ENCODE results near the gene YBX3. TPM values are rescaled to one million over a fixed set of nuclear protein-coding genes. Genes with fewer than 3 reads are reported as not detected.

YBX3 gene
- total and polyA plus RNA-seq, 2 donors (not counting 1 experiment from before 2014, with no cell fraction given): 60.8 to 191 TPM

DNA sequence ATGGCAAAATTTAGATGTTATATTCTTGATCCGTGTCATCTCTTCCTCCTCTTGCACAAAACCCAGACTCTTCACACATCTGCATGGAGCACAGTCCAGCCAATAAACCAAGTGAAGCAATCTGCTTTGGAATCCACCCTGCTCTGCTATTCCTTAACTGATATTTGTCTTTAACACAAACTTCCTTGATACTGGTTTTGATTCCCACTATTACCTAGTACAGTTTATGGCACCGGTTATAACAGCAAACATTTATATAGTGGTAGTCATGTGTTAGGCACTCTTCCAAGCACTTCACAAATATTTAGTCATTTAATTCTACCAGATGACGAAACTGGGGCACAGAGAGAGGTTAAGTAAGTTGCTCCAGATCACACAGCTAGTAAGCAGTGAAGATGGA, 61.8 kb downstream of the YBX3 start:
- H4K20me1 ChIP-seq (ENCODE audit: control insufficient read depth, insufficient read depth, low read length, poor library complexity, severe bottlenecking): no peaks in the 10 kb centered on the region
- no peak overlapping the region for H3K9ac ChIP-seq (ENCODE audit: low read length)
- H3K27ac ChIP-seq (ENCODE audit: low read length in 2 of 2): no peak overlapping the region
- no peaks in the 10 kb centered on the region for H3K4me1 ChIP-seq (ENCODE audit: control insufficient read depth in 2 of 2, insufficient read depth in 2 of 2, low read length in 2 of 2)
- DNase-seq (no peak), ATAC-seq (ENCODE audit: low read depth) (no peak)
- Mint-ChIP-seq H3K4me1 (no peaks in the 10 kb centered on the region), H3K27ac (no peak overlapping the region), H3K27me3 (peaks cover 18% of the 10 kb centered on the region), H3K4me3 (no peak overlapping the region), H3K9me3 (ENCODE audit: insufficient read depth) (peaks cover 2% of the 10 kb centered on the region)
- no peak overlapping the region for H3K4me3 ChIP-seq (ENCODE audit: control extremely low read depth in 1 of 5, extremely low read depth in 1 of 5, insufficient read depth in 1 of 5, low read depth in 2 of 5, low read length in 4 of 5)
- H3K79me2 ChIP-seq (ENCODE audit: control insufficient read depth, insufficient read depth, low read length): no peaks in the 10 kb centered on the region
- H3K9me3 ChIP-seq (ENCODE audit: control extremely low read depth in 1 of 3, control insufficient read depth in 2 of 3, insufficient read depth in 1 of 3, low read length in 2 of 3): no peaks in the 10 kb centered on the region
- CTCF ChIA-PET: no interaction called here
- intact Hi-C loops (cut with micrococcal nuclease): no loop called here
- no peak for TF ChIP-seq EZH2 (IDR thresholded peaks at IDR 0.05; ENCODE audit: borderline replicate concordance, insufficient read depth, low read depth, low read length, poor library complexity, severe bottlenecking)
- TF ChIP-seq, protein P1, sequence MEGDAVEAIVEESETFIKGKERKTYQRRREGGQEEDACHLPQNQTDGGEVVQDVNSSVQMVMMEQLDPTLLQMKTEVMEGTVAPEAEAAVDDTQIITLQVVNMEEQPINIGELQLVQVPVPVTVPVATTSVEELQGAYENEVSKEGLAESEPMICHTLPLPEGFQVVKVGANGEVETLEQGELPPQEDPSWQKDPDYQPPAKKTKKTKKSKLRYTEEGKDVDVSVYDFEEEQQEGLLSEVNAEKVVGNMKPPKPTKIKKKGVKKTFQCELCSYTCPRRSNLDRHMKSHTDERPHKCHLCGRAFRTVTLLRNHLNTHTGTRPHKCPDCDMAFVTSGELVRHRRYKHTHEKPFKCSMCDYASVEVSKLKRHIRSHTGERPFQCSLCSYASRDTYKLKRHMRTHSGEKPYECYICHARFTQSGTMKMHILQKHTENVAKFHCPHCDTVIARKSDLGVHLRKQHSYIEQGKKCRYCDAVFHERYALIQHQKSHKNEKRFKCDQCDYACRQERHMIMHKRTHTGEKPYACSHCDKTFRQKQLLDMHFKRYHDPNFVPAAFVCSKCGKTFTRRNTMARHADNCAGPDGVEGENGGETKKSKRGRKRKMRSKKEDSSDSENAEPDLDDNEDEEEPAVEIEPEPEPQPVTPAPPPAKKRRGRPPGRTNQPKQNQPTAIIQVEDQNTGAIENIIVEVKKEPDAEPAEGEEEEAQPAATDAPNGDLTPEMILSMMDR (IDR thresholded peaks at IDR 0.05): no peak
- no peak overlapping the region for H2AFZ ChIP-seq (ENCODE audit: insufficient read depth, low read depth, low read length, poor library complexity, severe bottlenecking)
- H3K36me3 ChIP-seq (replicated peaks in 1 of 2; ENCODE audit: control extremely low read depth in 1 of 2, control insufficient read depth in 1 of 2, extremely low read depth in 1 of 2, insufficient read depth in 2 of 2, low read length in 1 of 2): no peaks in the 10 kb centered on the region
- POLR2A ChIA-PET: no interaction called here
- 100% methylated on average over 1 of the region's 3 CpGs for WGBS (ENCODE audit: insufficient coverage)
- no peaks in the 10 kb centered on the region for H3K27me3 ChIP-seq (replicated peaks in 1 of 4; ENCODE audit: control extremely low read depth in 1 of 4, control insufficient read depth in 3 of 4, insufficient read depth in 4 of 4, low read length in 3 of 4)
- H3K4me2 ChIP-seq (replicated peaks; ENCODE audit: low read depth, low read length, poor library complexity, severe bottlenecking): no peak overlapping the region

DNA sequence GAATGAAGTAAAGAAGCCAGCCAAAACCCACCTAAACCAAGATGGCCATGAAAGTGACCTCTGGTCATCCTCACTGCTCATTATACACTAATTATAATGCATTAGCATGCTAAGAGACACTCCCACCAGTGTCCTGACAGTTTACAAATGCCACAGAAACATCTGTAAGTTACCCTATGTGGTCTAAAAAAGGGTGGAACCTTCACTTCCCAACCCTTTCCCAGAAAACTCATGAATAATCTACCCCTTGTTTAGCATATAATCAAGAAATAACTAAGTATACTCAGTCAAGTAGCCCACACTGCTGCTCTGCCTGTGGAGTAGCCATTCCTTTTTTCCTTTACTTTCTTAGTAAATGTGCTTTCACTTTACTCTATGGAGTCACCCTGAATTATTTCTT, 69.1 kb downstream of the YBX3 start:
- Histone ChIP-seq H3K27ac (ENCODE audit: low read length in 2 of 2) (no peak overlapping the region), H3K4me2 (replicated peaks; ENCODE audit: low read depth, low read length, poor library complexity, severe bottlenecking) (no peak overlapping the region), H3K36me3 (replicated peaks in 1 of 2; ENCODE audit: control extremely low read depth in 1 of 2, control insufficient read depth in 1 of 2, extremely low read depth in 1 of 2, insufficient read depth in 2 of 2, low read length in 1 of 2) (no peaks in the 10 kb centered on the region), H3K79me2 (ENCODE audit: control insufficient read depth, insufficient read depth, low read length) (no peaks in the 10 kb centered on the region), H3K9ac (ENCODE audit: low read length) (no peak overlapping the region), H3K4me3 (ENCODE audit: control extremely low read depth in 1 of 5, extremely low read depth in 1 of 5, insufficient read depth in 1 of 5, low read depth in 2 of 5, low read length in 4 of 5) (no peak overlapping the region), H4K20me1 (ENCODE audit: control insufficient read depth, insufficient read depth, low read length, poor library complexity, severe bottlenecking) (no peaks in the 10 kb centered on the region), H3K9me3 (ENCODE audit: control extremely low read depth in 1 of 3, control insufficient read depth in 2 of 3, insufficient read depth in 1 of 3, low read length in 2 of 3) (peaks cover 0 to 2% (median 0%) of the 10 kb centered on the region in 3 donors), H2AFZ (ENCODE audit: insufficient read depth, low read depth, low read length, poor library complexity, severe bottlenecking) (no peak overlapping the region), H3K4me1 (ENCODE audit: control insufficient read depth in 2 of 2, insufficient read depth in 2 of 2, low read length in 2 of 2) (no peaks in the 10 kb centered on the region), H3K27me3 (replicated peaks in 1 of 4; ENCODE audit: control extremely low read depth in 1 of 4, control insufficient read depth in 3 of 4, insufficient read depth in 4 of 4, low read length in 3 of 4) (no peaks in the 10 kb centered on the region)
- peaks cover 5% of the 10 kb centered on the region for H3K27me3 Mint-ChIP-seq
- TF ChIP-seq EZH2 (IDR thresholded peaks at IDR 0.05; ENCODE audit: borderline replicate concordance, insufficient read depth, low read depth, low read length, poor library complexity, severe bottlenecking): no peak
- TF ChIP-seq, protein P1 (IDR thresholded peaks at IDR 0.05): no peak
- H3K4me1 Mint-ChIP-seq: no peaks in the 10 kb centered on the region
- no peak overlapping the region for H3K4me3 Mint-ChIP-seq
- peaks cover 2% of the 10 kb centered on the region for H3K9me3 Mint-ChIP-seq (ENCODE audit: insufficient read depth)
- POLR2A ChIA-PET: no interaction called here
- H3K27ac Mint-ChIP-seq: no peak overlapping the region
- CTCF ChIA-PET: no interaction called here
- intact Hi-C loops (cut with micrococcal nuclease): no loop called here
- DNase-seq (no peak), ATAC-seq (ENCODE audit: low read depth) (no peak)
